ENCODE data around the gene ELP4.

- TF ChIP-seq CTCF (IDR thresholded peaks at IDR 0.05) = no peak
- TF ChIP-seq POLR2AphosphoS5 (IDR thresholded peaks at IDR 0.05) = no peak
Measured at GRCh38 chr11:31823644-31824331, 314.2 kb downstream of the ELP4 start.

All from breast epithelium (tissue), 3 donors.